GM12891 (cell line): ENCODE measurements around the gene NADSYN1.

Source experiments
- PAX5 ChIP-seq: IDR thresholded peaks from 2 replicates; pipeline ENCODE4 v1.6.1; 2011; ENCODE audit warnings: low read length, moderate library complexity, mild to moderate bottlenecking; ENCODE audit not compliant: insufficient read depth, severe bottlenecking
- POLR2A ChIP-seq: IDR thresholded peaks from 2 replicates; pipeline ENCODE4 v1.6.1; 2011; ENCODE audit warnings: low read depth, low read length, control low read depth
- POLR2AphosphoS5 ChIP-seq: IDR thresholded peaks from 2 replicates; pipeline ENCODE4 v1.6.1; 2011; ENCODE audit warnings: low read depth, low read length, control low read depth
- SPI1 ChIP-seq: IDR thresholded peaks from 2 replicates; pipeline ENCODE4 v1.6.1; 2011; ENCODE audit warnings: low read depth, low read length, control low read depth
- TAF1 ChIP-seq: IDR thresholded peaks from 2 replicates; pipeline ENCODE4 v1.6.1; 2011; ENCODE audit warnings: low read depth, low read length, control low read depth

DNA sequence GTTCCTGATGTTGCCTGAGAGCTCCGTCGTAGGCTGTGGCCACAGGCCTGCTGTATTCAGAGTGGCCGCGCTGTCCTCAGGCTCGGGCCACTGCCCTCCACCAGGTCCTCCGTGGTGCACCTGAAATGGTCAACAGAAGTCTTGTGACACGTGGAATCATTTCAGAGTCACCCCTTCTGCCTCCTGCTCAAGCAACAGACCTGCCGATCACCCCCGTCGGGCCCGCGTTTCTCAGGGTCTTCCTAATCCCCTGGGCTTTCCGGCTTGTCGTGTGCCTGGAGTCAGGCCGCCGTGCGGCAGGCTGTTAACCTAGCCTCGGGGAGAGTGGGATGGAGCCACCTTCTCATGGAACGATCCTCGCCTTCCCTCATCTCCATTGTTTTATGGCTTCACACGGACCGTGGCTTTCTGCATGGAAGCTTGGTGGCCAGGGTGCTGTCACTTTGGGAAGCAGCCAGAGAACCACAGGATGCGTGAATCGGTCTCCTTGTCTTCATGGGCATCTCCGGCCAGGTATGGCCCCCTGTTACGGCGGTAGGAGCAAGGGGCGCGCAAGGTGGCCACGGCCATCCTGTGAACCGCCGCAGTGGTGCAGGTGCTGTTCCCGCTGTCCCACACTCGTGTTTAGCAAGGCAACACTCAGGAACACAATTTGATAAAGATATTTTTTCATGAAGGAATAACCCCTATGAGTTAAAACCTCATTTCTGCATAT is 24.1 kb downstream of the NADSYN1 start:
- TF ChIP-seq TAF1 (no peak), POLR2A (no peak), POLR2AphosphoS5 (no peak), SPI1 (no peak), PAX5 (no peak)
